ENCODE data around the gene WBP2. TPM values are rescaled to one million over a fixed set of nuclear protein-coding genes. Genes with fewer than 3 reads are reported as not detected.

The WBP2 gene
- total RNA-seq, 1 donor from 2014 or later = 144 TPM

DNA sequence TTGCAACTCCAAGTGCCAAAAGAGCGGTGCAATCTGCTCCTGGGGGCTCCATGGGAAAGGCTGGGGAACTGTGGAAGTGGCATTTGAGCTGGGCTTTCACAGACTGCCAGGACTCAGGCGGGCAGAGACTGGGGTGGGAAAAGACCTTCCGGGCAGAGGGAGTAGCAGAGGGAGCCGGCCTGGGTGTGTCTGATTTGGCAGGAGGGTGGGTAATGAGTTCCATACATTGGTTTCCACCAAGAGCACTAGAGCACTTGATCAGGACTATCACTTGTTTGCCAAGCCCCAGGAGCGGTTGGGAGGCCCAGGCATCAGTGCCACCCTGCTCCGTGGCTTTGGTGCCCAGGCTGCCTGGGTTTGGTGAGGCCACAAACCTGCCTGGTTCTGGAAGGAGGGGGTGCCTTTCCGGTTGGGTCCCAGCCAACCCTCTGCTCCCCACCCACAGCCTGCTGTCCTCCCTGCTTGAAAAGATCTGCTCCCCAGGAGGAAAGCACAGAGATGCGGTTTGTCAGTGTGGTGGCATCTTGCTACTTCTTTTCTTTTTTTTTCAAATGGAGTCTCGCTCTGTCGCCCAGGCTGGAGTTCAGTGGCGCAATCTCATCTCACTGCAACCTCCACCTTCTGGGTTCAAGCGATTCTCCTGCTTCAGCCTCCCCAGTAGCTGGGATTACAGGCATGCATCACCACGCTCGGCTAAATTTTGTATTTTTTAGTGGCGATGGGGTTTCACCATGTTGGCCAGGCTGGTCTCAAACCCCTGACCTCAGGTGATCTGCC lies 26.7 kb upstream of the WBP2 start:
- TF ChIP-seq, protein P1, sequence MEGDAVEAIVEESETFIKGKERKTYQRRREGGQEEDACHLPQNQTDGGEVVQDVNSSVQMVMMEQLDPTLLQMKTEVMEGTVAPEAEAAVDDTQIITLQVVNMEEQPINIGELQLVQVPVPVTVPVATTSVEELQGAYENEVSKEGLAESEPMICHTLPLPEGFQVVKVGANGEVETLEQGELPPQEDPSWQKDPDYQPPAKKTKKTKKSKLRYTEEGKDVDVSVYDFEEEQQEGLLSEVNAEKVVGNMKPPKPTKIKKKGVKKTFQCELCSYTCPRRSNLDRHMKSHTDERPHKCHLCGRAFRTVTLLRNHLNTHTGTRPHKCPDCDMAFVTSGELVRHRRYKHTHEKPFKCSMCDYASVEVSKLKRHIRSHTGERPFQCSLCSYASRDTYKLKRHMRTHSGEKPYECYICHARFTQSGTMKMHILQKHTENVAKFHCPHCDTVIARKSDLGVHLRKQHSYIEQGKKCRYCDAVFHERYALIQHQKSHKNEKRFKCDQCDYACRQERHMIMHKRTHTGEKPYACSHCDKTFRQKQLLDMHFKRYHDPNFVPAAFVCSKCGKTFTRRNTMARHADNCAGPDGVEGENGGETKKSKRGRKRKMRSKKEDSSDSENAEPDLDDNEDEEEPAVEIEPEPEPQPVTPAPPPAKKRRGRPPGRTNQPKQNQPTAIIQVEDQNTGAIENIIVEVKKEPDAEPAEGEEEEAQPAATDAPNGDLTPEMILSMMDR (IDR thresholded peaks at IDR 0.05; ENCODE audit: borderline replicate concordance) = no peak
- Histone ChIP-seq H3K27me3 (ENCODE audit: low read depth) (no peaks in the 10 kb centered on the region), H3K4me3 (no peak overlapping the region), H3K36me3 (no peaks in the 10 kb centered on the region), H3K9me3 (replicated peaks) (no peaks in the 10 kb centered on the region), H3K27ac (replicated peaks) (no peak overlapping the region), H3K4me1 (peaks cover 23% of the 10 kb centered on the region)
- no peak for DNase-seq
- intact Hi-C loops (cut with micrococcal nuclease) = no loop called here

DNA sequence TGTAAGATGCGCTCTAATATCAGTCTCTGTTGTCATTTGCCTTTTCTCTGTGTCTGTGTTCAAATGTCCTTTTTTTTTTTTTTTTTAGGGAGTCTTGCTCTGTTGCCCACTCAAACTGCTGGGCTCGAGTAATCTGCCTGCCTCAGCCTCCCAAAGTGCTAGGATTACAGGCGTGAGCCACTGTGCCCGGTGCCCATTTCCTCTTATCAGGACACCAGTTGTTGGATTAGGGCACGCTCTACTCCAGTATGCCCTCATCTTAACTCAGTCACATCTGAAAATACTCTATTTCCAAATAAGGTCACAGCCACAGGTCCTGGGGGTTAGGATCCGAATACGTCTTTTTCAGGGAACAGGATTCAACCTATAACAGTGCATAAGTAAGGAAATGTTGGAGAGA lies 25.1 kb upstream of the WBP2 start:
- intact Hi-C loops (cut with micrococcal nuclease) = no loop called here
- peaks cover 39% of the 10 kb centered on the region for H3K4me1 ChIP-seq
- no peak overlapping the region for H3K27ac ChIP-seq (replicated peaks)
- no peak for DNase-seq
- H3K9me3 ChIP-seq (replicated peaks) = no peaks in the 10 kb centered on the region
- no peak overlapping the region for H3K4me3 ChIP-seq
- no peaks in the 10 kb centered on the region for H3K27me3 ChIP-seq (ENCODE audit: low read depth)
- peaks cover 10% of the 10 kb centered on the region for H3K36me3 ChIP-seq
- TF ChIP-seq, protein P1 (IDR thresholded peaks at IDR 0.05; ENCODE audit: borderline replicate concordance) = no peak

DNA sequence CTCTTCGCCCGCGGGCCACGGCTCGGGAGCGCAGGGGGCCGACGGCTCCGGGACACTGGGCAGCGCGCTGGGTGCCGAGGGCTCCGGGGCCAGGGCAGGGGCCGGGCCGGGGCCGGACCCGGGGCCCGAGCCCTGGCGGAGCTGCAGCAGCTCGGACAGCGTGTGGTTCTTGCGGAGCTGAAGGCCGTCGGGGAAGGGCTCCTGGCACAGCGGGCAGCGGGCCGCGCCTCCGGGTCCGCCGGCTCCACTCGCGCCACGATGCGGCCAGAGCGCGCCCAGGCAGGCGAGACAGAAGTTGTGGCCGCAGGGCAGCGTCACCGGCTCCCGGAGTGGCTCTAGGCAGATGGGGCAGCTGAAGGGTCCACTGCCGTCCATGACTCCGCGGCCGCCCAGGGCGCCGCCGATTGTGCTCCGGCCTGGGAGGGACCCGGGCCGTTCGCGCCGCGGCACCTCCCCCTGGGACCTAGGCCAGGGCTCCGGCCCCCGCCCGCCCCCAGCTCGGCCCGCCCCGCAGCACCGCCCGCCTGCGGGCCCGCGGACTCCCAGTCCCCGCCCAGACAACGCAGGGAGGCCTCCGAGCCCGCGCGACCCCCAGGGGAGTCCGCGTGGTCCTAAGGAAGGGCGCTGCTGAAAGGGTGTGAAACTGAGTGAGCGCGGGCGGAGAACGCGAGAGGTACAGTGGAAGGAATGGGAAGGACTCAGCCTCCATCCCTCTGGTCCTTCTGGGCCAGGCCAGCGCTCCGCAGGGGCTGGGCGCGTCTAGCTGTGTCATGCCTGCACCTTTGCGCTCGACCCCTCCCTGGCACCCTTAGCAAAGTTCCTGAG lies 23.3 kb upstream of the WBP2 start, which contains the start of gene TRIM47:
Gene TRIM47, minus strand, starts transcription at position 408 of the 825 bp plus-strand sequence. Its CDS starts 33 bp downstream, at position 375.
- intact Hi-C loops (cut with micrococcal nuclease) = no loop called here
- Histone ChIP-seq H3K27ac (replicated peaks) (peak within 1 kb of the TSS; percentile 96), H3K9me3 (replicated peaks) (no peaks in the 10 kb centered on the region), H3K4me1 (peaks cover 58% of the 10 kb centered on the region), H3K36me3 (peaks cover 28% of the 10 kb centered on the region), H3K27me3 (ENCODE audit: low read depth) (no peaks in the 10 kb centered on the region), H3K4me3 (peak within 1 kb of the TSS; percentile 86)
- peak; percentile 80 for DNase-seq
- TF ChIP-seq, protein P1 (IDR thresholded peaks at IDR 0.05; ENCODE audit: borderline replicate concordance) = peak; percentile 29

DNA sequence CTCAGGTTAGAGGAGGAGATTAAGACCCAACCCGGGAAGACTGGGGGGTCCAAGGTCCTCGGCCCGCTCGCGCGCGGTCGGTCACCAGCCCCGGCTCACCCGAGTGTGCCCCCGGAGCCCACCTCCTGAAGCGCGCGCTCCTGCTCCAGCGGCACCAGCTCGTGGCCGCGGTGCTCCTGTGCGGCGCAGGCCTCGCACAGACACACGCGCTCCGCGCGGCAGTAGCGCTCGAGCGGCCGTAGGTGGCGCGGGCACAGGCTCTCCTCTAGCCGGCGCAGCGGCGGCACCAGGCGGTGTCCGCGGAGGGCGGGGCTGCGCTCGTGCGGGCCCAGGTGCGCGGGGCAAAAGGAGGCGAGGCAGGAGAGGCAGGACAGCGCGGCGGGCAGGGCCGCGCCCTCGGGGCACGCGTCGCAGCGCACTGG lies 22.6 kb upstream of the WBP2 start:
- peak; percentile 75 for DNase-seq
- peaks cover 64% of the 10 kb centered on the region for H3K4me1 ChIP-seq
- H3K27ac ChIP-seq (replicated peaks) = peak overlapping the region; percentile 96
- H3K36me3 ChIP-seq = peaks cover 28% of the 10 kb centered on the region
- H3K4me3 ChIP-seq = peak overlapping the region; percentile 86
- H3K27me3 ChIP-seq (ENCODE audit: low read depth) = no peaks in the 10 kb centered on the region
- intact Hi-C loops (cut with micrococcal nuclease) = no loop called here
- no peaks in the 10 kb centered on the region for H3K9me3 ChIP-seq (replicated peaks)
- TF ChIP-seq, protein P1 (IDR thresholded peaks at IDR 0.05; ENCODE audit: borderline replicate concordance) = peak; percentile 67

DNA sequence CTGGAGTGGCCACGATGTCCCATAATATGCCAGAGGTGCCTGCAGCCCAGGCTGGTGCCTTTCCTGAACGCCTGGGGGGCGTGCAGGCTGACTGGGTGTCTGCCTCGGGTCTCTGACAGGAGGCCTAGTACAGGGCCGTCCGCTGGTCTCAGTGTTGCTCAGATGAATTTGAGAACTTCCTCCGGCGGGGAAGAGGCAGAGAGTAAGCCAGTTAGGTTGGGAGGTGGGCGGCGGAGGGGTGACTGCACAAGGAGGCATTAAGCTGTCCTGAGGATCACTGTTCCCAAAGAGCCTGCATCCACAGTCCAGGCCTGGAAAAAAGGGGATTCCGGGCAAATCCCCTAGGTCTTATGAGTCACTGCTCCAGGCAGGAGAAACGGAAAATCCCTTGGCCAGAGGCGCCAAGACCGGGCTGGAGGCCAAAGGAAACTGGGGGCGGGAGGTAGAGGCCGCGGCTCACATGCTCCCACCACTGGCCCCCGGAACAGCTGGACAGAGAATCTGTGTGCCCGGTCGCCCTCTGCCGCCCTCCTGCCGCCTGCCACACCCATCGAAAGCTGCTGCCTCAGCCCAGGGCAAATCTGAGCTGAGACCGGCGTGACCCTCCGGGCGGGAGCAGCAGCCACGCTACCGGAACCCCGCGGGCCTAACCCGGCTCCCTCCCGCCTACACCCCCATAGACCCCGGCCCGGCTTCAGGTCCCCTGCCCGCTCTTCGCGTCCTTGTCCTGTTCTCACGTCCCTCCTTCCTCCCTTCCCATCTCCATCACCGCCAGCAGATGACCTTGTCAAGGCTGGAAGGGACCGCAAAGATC lies 22.0 kb upstream of the WBP2 start:
- H3K4me3 ChIP-seq = peak overlapping the region; percentile 86
- H3K9me3 ChIP-seq (replicated peaks) = no peaks in the 10 kb centered on the region
- DNase-seq = peak; percentile 96
- intact Hi-C loops (cut with micrococcal nuclease) = no loop called here
- peaks cover 28% of the 10 kb centered on the region for H3K36me3 ChIP-seq
- H3K27ac ChIP-seq (replicated peaks) = peak overlapping the region; percentile 96
- TF ChIP-seq, protein P1 (IDR thresholded peaks at IDR 0.05; ENCODE audit: borderline replicate concordance) = no peak
- H3K27me3 ChIP-seq (ENCODE audit: low read depth) = no peaks in the 10 kb centered on the region
- peaks cover 70% of the 10 kb centered on the region for H3K4me1 ChIP-seq

Data from left ventricle myocardium inferior (tissue), 1 donor.